ENCODE data around the gene SHISA9. TPM values are rescaled to one million over a fixed set of nuclear protein-coding genes. Genes with fewer than 3 reads are reported as not detected.

SHISA9 gene
- polyA plus RNA-seq, 2 of the 4 experiments (the other 2 are of a cell fraction): 0.16 TPM; not detected in 1

- POLR2A ChIA-PET: no interaction called here
- 0% methylated on average over 1 of the region's 1 CpG for WGBS (ENCODE audit: missing lambda C conversion rate)
- no peak for DNase-seq (ENCODE audit: low read depth in 1 of 2, low spot score in 1 of 2)
Measured at GRCh38 chr16:13143551-13143950, 242.2 kb downstream of the SHISA9 start.

DNA sequence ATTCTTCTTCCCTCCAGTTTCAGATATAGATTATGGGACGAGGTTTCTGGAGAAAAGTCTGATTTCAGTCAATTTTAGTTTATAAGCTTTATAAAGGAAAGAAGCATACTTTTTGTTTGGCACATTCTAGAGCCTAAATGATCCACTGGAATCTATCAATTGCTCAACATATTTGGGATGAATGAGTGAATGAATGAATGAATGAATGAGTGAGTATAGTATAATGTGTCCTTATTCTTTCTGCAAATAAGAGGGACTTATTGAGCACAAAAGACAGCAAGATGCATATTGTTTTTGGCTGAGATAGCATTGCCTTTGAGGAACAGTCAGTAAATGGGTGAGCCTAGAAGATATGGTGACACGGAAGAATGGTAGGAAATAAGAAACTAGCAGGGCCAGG, 245.4 kb downstream of the SHISA9 start:
- DNase-seq (ENCODE audit: low read depth in 1 of 2, low spot score in 1 of 2) (no peak), FAIRE-seq (no peak), ATAC-seq (no peak)
- POLR2A ChIA-PET: no interaction called here
- Histone ChIP-seq H3K27ac (no peak overlapping the region), H3K4me3 (no peak overlapping the region), H3K9me3 (no peaks in the 10 kb centered on the region), H3K4me1 (no peaks in the 10 kb centered on the region), H3K4me2 (no peak overlapping the region)
- TF ChIP-seq ZC3H11A (IDR thresholded peaks at IDR 0.05) (no peak), RCOR1 (IDR thresholded peaks at IDR 0.05; ENCODE audit: low read depth, low read length) (no peak), CEBPB (IDR thresholded peaks at IDR 0.05) (no peak), CHD4 (IDR thresholded peaks at IDR 0.05; ENCODE audit: borderline replicate concordance) (no peak), RARB (CRISPR knock-in tag; IDR thresholded peaks at IDR 0.05) (no peak), NR3C1 (IDR thresholded peaks at IDR 0.05) (no peak), EHMT2 (IDR thresholded peaks at IDR 0.05; ENCODE audit: low read depth) (no peak), CHD2 (IDR thresholded peaks at IDR 0.05; ENCODE audit: low read length, partially characterized antibody) (no peak), FOSB (CRISPR knock-in tag; IDR thresholded peaks at IDR 0.05) (no peak), HEYL (CRISPR knock-in tag; IDR thresholded peaks at IDR 0.05) (no peak), TP53 (CRISPR knock-in tag; IDR thresholded peaks at IDR 0.05) (no peak)
- TF ChIP-seq, protein P1, sequence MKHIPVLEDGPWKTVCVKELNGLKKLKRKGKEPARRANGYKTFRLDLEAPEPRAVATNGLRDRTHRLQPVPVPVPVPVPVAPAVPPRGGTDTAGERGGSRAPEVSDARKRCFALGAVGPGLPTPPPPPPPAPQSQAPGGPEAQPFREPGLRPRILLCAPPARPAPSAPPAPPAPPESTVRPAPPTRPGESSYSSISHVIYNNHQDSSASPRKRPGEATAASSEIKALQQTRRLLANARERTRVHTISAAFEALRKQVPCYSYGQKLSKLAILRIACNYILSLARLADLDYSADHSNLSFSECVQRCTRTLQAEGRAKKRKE (CRISPR knock-in tag; IDR thresholded peaks at IDR 0.05; ENCODE audit: low read depth): no peak
- TF ChIP-seq, protein P2, sequence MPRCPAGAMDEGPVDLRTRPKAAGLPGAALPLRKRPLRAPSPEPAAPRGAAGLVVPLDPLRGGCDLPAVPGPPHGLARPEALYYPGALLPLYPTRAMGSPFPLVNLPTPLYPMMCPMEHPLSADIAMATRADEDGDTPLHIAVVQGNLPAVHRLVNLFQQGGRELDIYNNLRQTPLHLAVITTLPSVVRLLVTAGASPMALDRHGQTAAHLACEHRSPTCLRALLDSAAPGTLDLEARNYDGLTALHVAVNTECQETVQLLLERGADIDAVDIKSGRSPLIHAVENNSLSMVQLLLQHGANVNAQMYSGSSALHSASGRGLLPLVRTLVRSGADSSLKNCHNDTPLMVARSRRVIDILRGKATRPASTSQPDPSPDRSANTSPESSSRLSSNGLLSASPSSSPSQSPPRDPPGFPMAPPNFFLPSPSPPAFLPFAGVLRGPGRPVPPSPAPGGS (IDR thresholded peaks at IDR 0.05): no peak
- 9% methylated on average over 2 of the region's 2 CpGs for WGBS (ENCODE audit: missing lambda C conversion rate)
- CTCF ChIA-PET: interaction anchor here (1.1 kb wide), 1 partner anchor 11 kb away, joined by 3 read pairs; no protein-coding TSS in a partner anchor

More at GRCh38 chr16:13143551-13143950, 242.2 kb downstream of the SHISA9 start:
- Histone ChIP-seq H3K4me2 (no peak overlapping the region), H3K4me3 (no peak overlapping the region), H3K27ac (no peak overlapping the region), H3K9me3 (no peaks in the 10 kb centered on the region), H3K4me1 (no peaks in the 10 kb centered on the region)
- no peak for TF ChIP-seq RFX5 (IDR thresholded peaks at IDR 0.05)
- TF ChIP-seq, protein P3, sequence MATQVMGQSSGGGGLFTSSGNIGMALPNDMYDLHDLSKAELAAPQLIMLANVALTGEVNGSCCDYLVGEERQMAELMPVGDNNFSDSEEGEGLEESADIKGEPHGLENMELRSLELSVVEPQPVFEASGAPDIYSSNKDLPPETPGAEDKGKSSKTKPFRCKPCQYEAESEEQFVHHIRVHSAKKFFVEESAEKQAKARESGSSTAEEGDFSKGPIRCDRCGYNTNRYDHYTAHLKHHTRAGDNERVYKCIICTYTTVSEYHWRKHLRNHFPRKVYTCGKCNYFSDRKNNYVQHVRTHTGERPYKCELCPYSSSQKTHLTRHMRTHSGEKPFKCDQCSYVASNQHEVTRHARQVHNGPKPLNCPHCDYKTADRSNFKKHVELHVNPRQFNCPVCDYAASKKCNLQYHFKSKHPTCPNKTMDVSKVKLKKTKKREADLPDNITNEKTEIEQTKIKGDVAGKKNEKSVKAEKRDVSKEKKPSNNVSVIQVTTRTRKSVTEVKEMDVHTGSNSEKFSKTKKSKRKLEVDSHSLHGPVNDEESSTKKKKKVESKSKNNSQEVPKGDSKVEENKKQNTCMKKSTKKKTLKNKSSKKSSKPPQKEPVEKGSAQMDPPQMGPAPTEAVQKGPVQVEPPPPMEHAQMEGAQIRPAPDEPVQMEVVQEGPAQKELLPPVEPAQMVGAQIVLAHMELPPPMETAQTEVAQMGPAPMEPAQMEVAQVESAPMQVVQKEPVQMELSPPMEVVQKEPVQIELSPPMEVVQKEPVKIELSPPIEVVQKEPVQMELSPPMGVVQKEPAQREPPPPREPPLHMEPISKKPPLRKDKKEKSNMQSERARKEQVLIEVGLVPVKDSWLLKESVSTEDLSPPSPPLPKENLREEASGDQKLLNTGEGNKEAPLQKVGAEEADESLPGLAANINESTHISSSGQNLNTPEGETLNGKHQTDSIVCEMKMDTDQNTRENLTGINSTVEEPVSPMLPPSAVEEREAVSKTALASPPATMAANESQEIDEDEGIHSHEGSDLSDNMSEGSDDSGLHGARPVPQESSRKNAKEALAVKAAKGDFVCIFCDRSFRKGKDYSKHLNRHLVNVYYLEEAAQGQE (IDR thresholded peaks at IDR 0.05): no peak
- no peak for TF ChIP-seq HOXB5 (CRISPR knock-in tag; IDR thresholded peaks at IDR 0.05)
- no peak for TF ChIP-seq RAD21 (conservative IDR thresholded peaks at IDR 0.05 in 1 of 2, IDR thresholded peaks at IDR 0.05 in 1 of 2)
- no peak for TF ChIP-seq RARB (CRISPR knock-in tag; IDR thresholded peaks at IDR 0.05)
- no peak for TF ChIP-seq JUN (IDR thresholded peaks at IDR 0.05)
- no peak for TF ChIP-seq NR3C1 (IDR thresholded peaks at IDR 0.05)
- TF ChIP-seq POLR2A (IDR thresholded peaks at IDR 0.05; ENCODE audit: low read length): no peak
- TF ChIP-seq BHLHE40 (IDR thresholded peaks at IDR 0.05; ENCODE audit: low read depth, low read length): no peak
- TF ChIP-seq MYC (IDR thresholded peaks at IDR 0.05; ENCODE audit: borderline replicate concordance, low read length): no peak
- TF ChIP-seq RNF2 (IDR thresholded peaks at IDR 0.05; ENCODE audit: borderline replicate concordance, low read depth): no peak
- TF ChIP-seq KDM5A (IDR thresholded peaks at IDR 0.05): no peak
- no peak for TF ChIP-seq HDAC2 (IDR thresholded peaks at IDR 0.05)
- TF ChIP-seq ESRRA (IDR thresholded peaks at IDR 0.05; ENCODE audit: borderline replicate concordance, low read length): no peak
- TF ChIP-seq, protein P4, sequence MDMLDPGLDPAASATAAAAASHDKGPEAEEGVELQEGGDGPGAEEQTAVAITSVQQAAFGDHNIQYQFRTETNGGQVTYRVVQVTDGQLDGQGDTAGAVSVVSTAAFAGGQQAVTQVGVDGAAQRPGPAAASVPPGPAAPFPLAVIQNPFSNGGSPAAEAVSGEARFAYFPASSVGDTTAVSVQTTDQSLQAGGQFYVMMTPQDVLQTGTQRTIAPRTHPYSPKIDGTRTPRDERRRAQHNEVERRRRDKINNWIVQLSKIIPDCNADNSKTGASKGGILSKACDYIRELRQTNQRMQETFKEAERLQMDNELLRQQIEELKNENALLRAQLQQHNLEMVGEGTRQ (IDR thresholded peaks at IDR 0.05): no peak
- no peak for TF ChIP-seq MAZ (IDR thresholded peaks at IDR 0.05; ENCODE audit: borderline replicate concordance, low read depth, low read length)
- no peak for TF ChIP-seq GATA3 (IDR thresholded peaks at IDR 0.05; ENCODE audit: borderline replicate concordance)
- no peak for TF ChIP-seq EP300 (IDR thresholded peaks at IDR 0.05)
- no peak for TF ChIP-seq CBX8 (IDR thresholded peaks at IDR 0.05)
- TF ChIP-seq, protein P5, sequence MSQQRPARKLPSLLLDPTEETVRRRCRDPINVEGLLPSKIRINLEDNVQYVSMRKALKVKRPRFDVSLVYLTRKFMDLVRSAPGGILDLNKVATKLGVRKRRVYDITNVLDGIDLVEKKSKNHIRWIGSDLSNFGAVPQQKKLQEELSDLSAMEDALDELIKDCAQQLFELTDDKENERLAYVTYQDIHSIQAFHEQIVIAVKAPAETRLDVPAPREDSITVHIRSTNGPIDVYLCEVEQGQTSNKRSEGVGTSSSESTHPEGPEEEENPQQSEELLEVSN (IDR thresholded peaks at IDR 0.05; ENCODE audit: borderline replicate concordance, low read depth): no peak
- CTCF ChIA-PET: no interaction called here
- FAIRE-seq: no peak
- ATAC-seq: no peak

Measured in A549 (cell line).